ENCODE data around the gene LIFR.
"Not testable (repeated sequence)": the region's sequence is repeated elsewhere in the genome, so short reads cannot be mapped to it uniquely, and the experiment has no call there.

LIFR gene

GRCh38 chr5:38574009-38574408 is 17.6 kb upstream of the LIFR start:
- TF ChIP-seq, protein P1, sequence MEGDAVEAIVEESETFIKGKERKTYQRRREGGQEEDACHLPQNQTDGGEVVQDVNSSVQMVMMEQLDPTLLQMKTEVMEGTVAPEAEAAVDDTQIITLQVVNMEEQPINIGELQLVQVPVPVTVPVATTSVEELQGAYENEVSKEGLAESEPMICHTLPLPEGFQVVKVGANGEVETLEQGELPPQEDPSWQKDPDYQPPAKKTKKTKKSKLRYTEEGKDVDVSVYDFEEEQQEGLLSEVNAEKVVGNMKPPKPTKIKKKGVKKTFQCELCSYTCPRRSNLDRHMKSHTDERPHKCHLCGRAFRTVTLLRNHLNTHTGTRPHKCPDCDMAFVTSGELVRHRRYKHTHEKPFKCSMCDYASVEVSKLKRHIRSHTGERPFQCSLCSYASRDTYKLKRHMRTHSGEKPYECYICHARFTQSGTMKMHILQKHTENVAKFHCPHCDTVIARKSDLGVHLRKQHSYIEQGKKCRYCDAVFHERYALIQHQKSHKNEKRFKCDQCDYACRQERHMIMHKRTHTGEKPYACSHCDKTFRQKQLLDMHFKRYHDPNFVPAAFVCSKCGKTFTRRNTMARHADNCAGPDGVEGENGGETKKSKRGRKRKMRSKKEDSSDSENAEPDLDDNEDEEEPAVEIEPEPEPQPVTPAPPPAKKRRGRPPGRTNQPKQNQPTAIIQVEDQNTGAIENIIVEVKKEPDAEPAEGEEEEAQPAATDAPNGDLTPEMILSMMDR (IDR thresholded peaks at IDR 0.05; ENCODE audit: borderline replicate concordance, control extremely low read depth, extremely low read depth, insufficient read depth, missing control alignments) = no peak
- DNase-seq (ENCODE audit: low spot score) = no peak
- in situ Hi-C loops (cut with MboI; ENCODE audit: low sequenced_read_pairs, unreplicated experiment) = no loop called here

GRCh38 chr5:38573521-38573920 is 17.1 kb upstream of the LIFR start:
- TF ChIP-seq, protein P1 (IDR thresholded peaks at IDR 0.05; ENCODE audit: borderline replicate concordance, control extremely low read depth, extremely low read depth, insufficient read depth, missing control alignments) = no peak

DNA sequence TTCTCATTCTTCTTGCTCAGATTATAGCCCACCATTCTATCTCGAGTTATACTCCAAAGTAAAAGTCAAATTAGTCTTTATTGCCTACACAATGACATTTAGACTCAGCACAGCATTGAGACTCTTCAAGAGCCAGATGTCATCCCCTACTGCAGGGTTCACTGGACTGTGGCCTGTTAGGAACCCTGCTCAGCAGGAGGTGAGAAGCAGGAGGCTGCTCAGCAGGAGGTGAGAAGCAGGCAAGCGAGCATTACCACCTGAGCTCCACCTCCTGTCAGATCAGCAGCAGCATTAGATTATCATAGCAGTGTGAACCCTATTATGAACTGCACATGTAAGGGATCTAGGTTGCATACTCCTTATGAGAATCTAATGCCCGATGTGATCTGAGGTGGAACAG is 12.7 kb upstream of the LIFR start:
- DNase-seq (ENCODE audit: low spot score) = no peak
- TF ChIP-seq, protein P1 (IDR thresholded peaks at IDR 0.05; ENCODE audit: borderline replicate concordance, control extremely low read depth, extremely low read depth, insufficient read depth, missing control alignments) = no peak
- in situ Hi-C loops (cut with MboI; ENCODE audit: low sequenced_read_pairs, unreplicated experiment) = no loop called here

More at GRCh38 chr5:38573521-38573920, 17.1 kb upstream of the LIFR start:
- no peak for DNase-seq (ENCODE audit: low spot score)
- in situ Hi-C loops (cut with MboI; ENCODE audit: low sequenced_read_pairs, unreplicated experiment) = no loop called here

DNA sequence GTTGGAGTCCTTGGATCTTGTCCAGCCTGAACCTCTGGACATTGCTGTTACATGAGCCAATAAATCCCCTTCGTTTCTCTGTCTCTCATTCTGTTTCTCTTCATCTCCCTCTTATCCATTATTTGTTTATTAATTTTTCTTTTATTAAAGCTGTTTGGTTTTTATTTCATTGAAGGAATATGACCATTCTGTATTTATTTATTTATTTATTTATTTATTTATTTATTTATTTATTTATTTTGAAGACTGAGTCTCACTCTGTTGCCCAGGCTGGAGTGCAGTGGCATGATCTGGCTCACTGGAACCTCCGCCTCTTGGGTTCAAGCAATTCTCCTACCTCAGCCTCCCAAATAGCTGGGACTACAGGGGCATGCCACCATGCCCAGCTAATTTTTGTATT is 10.9 kb upstream of the LIFR start:
- DNase-seq (ENCODE audit: low spot score); in situ Hi-C loops (cut with MboI; ENCODE audit: low sequenced_read_pairs, unreplicated experiment): not testable (repeated sequence)

DNA sequence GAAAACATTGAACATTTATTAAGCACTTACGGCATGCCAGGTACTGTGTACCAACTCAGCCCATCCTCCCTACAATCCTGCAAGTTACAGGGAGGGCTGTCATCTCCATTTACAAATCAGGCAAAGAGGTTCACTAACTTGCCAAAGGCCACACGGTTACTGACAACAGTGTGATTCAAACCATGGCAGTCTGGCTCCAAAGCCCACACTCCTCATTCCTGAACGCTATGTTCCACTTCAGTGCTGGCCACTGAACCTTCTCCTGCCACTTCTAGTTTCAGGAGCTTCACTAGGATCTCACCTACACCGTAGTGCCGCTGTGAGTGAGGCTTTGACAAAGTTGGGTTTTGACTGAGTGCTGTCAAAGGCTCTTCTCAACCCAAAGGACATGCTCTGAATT is 7.2 kb upstream of the LIFR start:
- in situ Hi-C loops (cut with MboI; ENCODE audit: low sequenced_read_pairs, unreplicated experiment) = no loop called here

DNA sequence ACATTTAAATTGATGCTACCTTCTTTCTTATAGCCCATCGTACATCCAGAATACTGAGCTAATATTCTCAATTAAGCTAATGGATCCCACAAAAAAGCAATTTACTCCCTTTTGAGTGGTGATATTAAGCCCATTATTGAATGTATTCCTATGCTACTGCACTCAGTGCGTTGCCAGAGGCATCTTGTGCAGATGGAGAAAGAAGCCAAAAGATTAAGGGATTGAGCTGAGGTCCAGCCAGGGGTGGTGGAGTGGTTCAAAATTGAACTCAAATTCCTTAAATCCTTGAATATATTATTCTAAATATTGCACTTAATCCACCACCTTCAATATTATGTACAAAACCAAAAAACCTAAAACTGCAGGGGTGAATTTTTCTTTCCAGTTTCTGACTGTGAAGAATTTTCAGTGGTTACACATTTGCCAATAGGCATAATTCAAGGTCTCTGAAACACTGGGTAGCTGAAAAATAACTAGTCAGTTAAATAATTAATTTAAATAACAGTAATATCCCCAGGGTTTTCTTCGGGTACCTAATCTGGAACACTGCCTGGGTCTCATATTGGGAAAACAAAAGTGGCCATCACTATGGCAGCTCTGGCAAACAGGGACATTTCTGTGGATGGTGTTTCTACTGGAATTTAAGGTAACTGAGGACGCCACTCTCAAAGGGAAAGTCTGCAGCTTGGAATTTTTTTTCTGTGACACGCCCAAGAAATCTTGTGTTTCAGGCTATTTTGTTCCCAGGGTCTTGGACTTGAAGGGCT is 6.2 kb upstream of the LIFR start:
- no peak for DNase-seq (ENCODE audit: low spot score)
- TF ChIP-seq, protein P1 (IDR thresholded peaks at IDR 0.05; ENCODE audit: borderline replicate concordance, control extremely low read depth, extremely low read depth, insufficient read depth, missing control alignments) = no peak
- in situ Hi-C loops (cut with MboI; ENCODE audit: low sequenced_read_pairs, unreplicated experiment) = no loop called here

More for the DNA sequence above, 7.2 kb upstream of the LIFR start:
- no peak for DNase-seq (ENCODE audit: low spot score)
- TF ChIP-seq, protein P1 (IDR thresholded peaks at IDR 0.05; ENCODE audit: borderline replicate concordance, control extremely low read depth, extremely low read depth, insufficient read depth, missing control alignments) = no peak

- in situ Hi-C loops (cut with MboI; ENCODE audit: low sequenced_read_pairs, unreplicated experiment) = no loop called here
- TF ChIP-seq, protein P1 (IDR thresholded peaks at IDR 0.05; ENCODE audit: borderline replicate concordance, control extremely low read depth, extremely low read depth, insufficient read depth, missing control alignments) = no peak
- no peak for DNase-seq (ENCODE audit: low spot score)
Observed at GRCh38 chr5:38559428-38559827, 3.0 kb upstream of the LIFR start.
